WTC11 (cell line): ENCODE results near the gene TRPC1. TPM values are rescaled to one million over a fixed set of nuclear protein-coding genes. Genes with fewer than 3 reads are reported as not detected.

Source experiments
- ATAC-seq: fragments of 200-7000 bp; cut with Tn5 transposase; 2 replicates; pipeline ENCODE4 v1.10.0; 2021; ENCODE audit warnings: mild to moderate bottlenecking, moderate library complexity
- CTCF ChIA-PET: fragments of 300-600 bp; sonication (Branson Sonifier 250); formaldehyde crosslinking; loops from one replicate; lab custom pipeline; 2021; ENCODE audit warnings: antibody characterized with exemption; lab: Charles Lee
- POLR2A ChIA-PET: fragments of 350-600 bp; sonication (Branson Sonifier 250); formaldehyde crosslinking; loops from one replicate; lab custom pipeline; 2021; ENCODE audit warnings: antibody characterized with exemption; lab: Charles Lee
- DNase-seq: peaks from one replicate; pipeline ENCODE4 v3.0.0; 2021; ENCODE audit warnings: low spot score
- H3K27ac Mint-ChIP-seq: 2 replicates; pipeline ENCODE4 v1.8.0; 2021; ENCODE audit warnings: mixed read lengths
- H3K27me3 Mint-ChIP-seq: 2 replicates; pipeline ENCODE4 v1.8.0; 2021; ENCODE audit warnings: low read depth, mild to moderate bottlenecking, moderate library complexity, mixed read lengths
- H3K36me3 Mint-ChIP-seq: 2 replicates; pipeline ENCODE4 v1.8.0; 2021; ENCODE audit warnings: mixed read lengths
- H3K4me1 Mint-ChIP-seq: 2 replicates; pipeline ENCODE4 v1.8.0; 2022; ENCODE audit warnings: mixed read lengths
- H3K4me3 Mint-ChIP-seq: 2 replicates; pipeline ENCODE4 v1.8.0; 2021; ENCODE audit warnings: mild to moderate bottlenecking, moderate library complexity, mixed read lengths
- H3K9me3 Mint-ChIP-seq: 2 replicates; pipeline ENCODE4 v1.8.0; 2021; ENCODE audit warnings: mixed read lengths
- AFF4 ChIP-seq: sonication (generic); formaldehyde crosslinking; IDR thresholded peaks from 2 replicates; pipeline ENCODE4 v1.8.1; 2023; ENCODE audit warnings: mild to moderate bottlenecking, missing genetic modification reagents, borderline replicate concordance
- ATF2 ChIP-seq: sonication (generic); formaldehyde crosslinking; IDR thresholded peaks from 2 replicates; pipeline ENCODE4 v1.8.1; 2022; ENCODE audit warnings: low read depth, missing genetic modification reagents, borderline replicate concordance
- E2F1 ChIP-seq: sonication (generic); formaldehyde crosslinking; IDR thresholded peaks from 2 replicates; pipeline ENCODE4 v1.8.0; 2022; ENCODE audit warnings: mild to moderate bottlenecking, missing genetic modification reagents
- FOXJ3 ChIP-seq: sonication (generic); formaldehyde crosslinking; IDR thresholded peaks from 2 replicates; pipeline ENCODE4 v1.9.0; 2021; ENCODE audit warnings: missing genetic modification reagents, mild to moderate bottlenecking, borderline replicate concordance
- HMGA2 ChIP-seq: fragments of 250-450 bp; sonication (Bioruptor Pico); IDR thresholded peaks from 2 replicates; pipeline ENCODE4 v1.4.0; 2021; ENCODE audit warnings: mild to moderate bottlenecking, moderate library complexity
- HMGXB4 ChIP-seq: sonication (generic); formaldehyde crosslinking; IDR thresholded peaks from 2 replicates; pipeline ENCODE4 v1.8.1; 2023; ENCODE audit warnings: mild to moderate bottlenecking, moderate library complexity, missing genetic modification reagents
- OVOL2 ChIP-seq: fragments of 250-450 bp; sonication (Bioruptor Pico); IDR thresholded peaks from 2 replicates; pipeline ENCODE4 v1.9.0; 2021; ENCODE audit warnings: mild to moderate bottlenecking, borderline replicate concordance
- PREB ChIP-seq: sonication (generic); formaldehyde crosslinking; IDR thresholded peaks from 2 replicates; pipeline ENCODE4 v1.8.1; 2022; ENCODE audit warnings: mild to moderate bottlenecking, missing genetic modification reagents, moderate library complexity, borderline replicate concordance
- SMAD3 ChIP-seq: sonication (generic); formaldehyde crosslinking; IDR thresholded peaks from 2 replicates; pipeline ENCODE4 v1.8.0; 2022; ENCODE audit warnings: missing genetic modification reagents, mild to moderate bottlenecking, borderline replicate concordance
- SP1 ChIP-seq: sonication (generic); formaldehyde crosslinking; conservative IDR thresholded peaks from 2 replicates; pipeline ENCODE4 v1.8.1; 2022; ENCODE audit warnings: missing genetic modification reagents
- ZNF138 ChIP-seq: sonication (generic); formaldehyde crosslinking; conservative IDR thresholded peaks from 2 replicates; pipeline ENCODE4 v1.8.1; 2022; ENCODE audit warnings: mild to moderate bottlenecking, moderate library complexity, missing genetic modification reagents
- ZNF263 ChIP-seq: sonication (generic); formaldehyde crosslinking; IDR thresholded peaks from 2 replicates; pipeline ENCODE4 v1.8.1; 2022; ENCODE audit warnings: low read depth, mild to moderate bottlenecking, moderate library complexity, missing genetic modification reagents
- ZNF396 ChIP-seq: fragments of 250-450 bp; sonication (Bioruptor Pico); IDR thresholded peaks from 2 replicates; pipeline ENCODE4 v1.8.0; 2021; ENCODE audit warnings: mild to moderate bottlenecking, moderate library complexity, borderline replicate concordance
- ZNF425 ChIP-seq: fragments of 250-450 bp; sonication (Bioruptor Pico); conservative IDR thresholded peaks from 2 replicates; pipeline ENCODE4 v1.9.0; 2021; ENCODE audit warnings: mild to moderate bottlenecking
- ZNF512 ChIP-seq: sonication (generic); formaldehyde crosslinking; IDR thresholded peaks from 2 replicates; pipeline ENCODE4 v1.8.1; 2022; ENCODE audit warnings: missing genetic modification reagents, borderline replicate concordance
- ZNF532 ChIP-seq: fragments of 250-450 bp; sonication (Bioruptor Pico); IDR thresholded peaks from 2 replicates; pipeline ENCODE4 v1.9.0; 2021; ENCODE audit warnings: mild to moderate bottlenecking, borderline replicate concordance
- total RNA-seq: library from RNA; stranded (reverse); gene quantifications from 3 replicates; pipeline ENCODE4 v1.2.3, GENCODE V29; 2021

TRPC1 gene
- total RNA-seq, 1 experiment from 2014 or later: 13.8 TPM

GRCh38 chr3:142690613-142691012 is 33.2 kb upstream of the TRPC1 start:
- TF ChIP-seq ZNF512 (CRISPR knock-in tag) (no peak), ZNF263 (CRISPR knock-in tag) (no peak), HMGA2 (no peak), ZNF138 (CRISPR knock-in tag) (no peak), SMAD3 (CRISPR knock-in tag) (no peak), FOXJ3 (CRISPR knock-in tag) (no peak), OVOL2 (CRISPR knock-in tag) (no peak), ZNF425 (no peak), SP1 (CRISPR knock-in tag) (no peak), ATF2 (no peak), E2F1 (CRISPR knock-in tag) (no peak), ZNF396 (CRISPR knock-in tag) (no peak), ZNF532 (CRISPR knock-in tag) (no peak), HMGXB4 (CRISPR knock-in tag) (no peak), AFF4 (CRISPR knock-in tag) (no peak), PREB (no peak)
- no peak for ATAC-seq
- Mint-ChIP-seq H3K27me3 (no peaks in the 10 kb centered on the region), H3K4me3 (no peak overlapping the region), H3K4me1 (no peaks in the 10 kb centered on the region), H3K9me3 (no peaks in the 10 kb centered on the region), H3K36me3 (peaks cover 5% of the 10 kb centered on the region), H3K27ac (no peak overlapping the region)
- POLR2A ChIA-PET: no interaction called here
- CTCF ChIA-PET: no interaction called here
- DNase-seq: no peak
